H9 (cell line): ENCODE data around the gene KDM2A. TPM values are rescaled to one million over a fixed set of nuclear protein-coding genes. Genes with fewer than 3 reads are reported as not detected.

Source experiments
- DNase-seq: peaks from one replicate; pipeline ENCODE4 v3.0.0-alpha.2; 2017
- H2AFZ ChIP-seq: one replicate; pipeline ENCODE4 v1.6.1; 2013; ENCODE audit warnings: mild to moderate bottlenecking, low read length, control low read depth, moderate library complexity
- H2AK5ac ChIP-seq: 2 replicates; pipeline ENCODE4 v1.6.1; 2013; ENCODE audit warnings: low read length, control low read depth, mixed read lengths; ENCODE audit not compliant: insufficient read length
- H2BK120ac ChIP-seq: one replicate; pipeline ENCODE4 v1.6.1; 2013; ENCODE audit warnings: low read depth, mild to moderate bottlenecking, low read length, control low read depth, inconsistent platforms; ENCODE audit not compliant: poor library complexity, severe bottlenecking
- H2BK12ac ChIP-seq: 2 replicates; pipeline ENCODE4 v1.6.1; 2013; ENCODE audit warnings: low read length, control low read depth, mixed read lengths, low read depth; ENCODE audit not compliant: insufficient read length
- H2BK15ac ChIP-seq: 2 replicates; pipeline ENCODE4 v1.6.1; 2013; ENCODE audit warnings: low read depth, low read length, control low read depth
- H2BK20ac ChIP-seq: one replicate; pipeline ENCODE4 v1.6.1; 2013; ENCODE audit warnings: low read depth, mild to moderate bottlenecking, low read length, control low read depth, inconsistent platforms; ENCODE audit not compliant: poor library complexity, severe bottlenecking
- H2BK5ac ChIP-seq: 2 replicates; pipeline ENCODE4 v1.6.1; 2013; ENCODE audit warnings: low read length, control low read depth, mixed read lengths; ENCODE audit not compliant: insufficient read length
- H3K14ac ChIP-seq: 2 replicates; pipeline ENCODE4 v1.6.1; 2013; ENCODE audit warnings: low read length, control low read depth; ENCODE audit not compliant: insufficient read depth
- H3K18ac ChIP-seq: 2 replicates; pipeline ENCODE4 v1.6.1; 2013; ENCODE audit warnings: low read depth, mild to moderate bottlenecking, mixed read lengths, low read length, control low read depth; ENCODE audit not compliant: insufficient read length
- H3K23ac ChIP-seq: 2 replicates; pipeline ENCODE4 v1.6.1; 2013; ENCODE audit warnings: low read length, control low read depth, mixed read lengths, low read depth; ENCODE audit not compliant: insufficient read length
- H3K23me2 ChIP-seq: 2 replicates; pipeline ENCODE4 v1.6.1; 2013; ENCODE audit warnings: low read depth, mild to moderate bottlenecking, mixed read lengths, low read length, control low read depth; ENCODE audit not compliant: insufficient read length, poor library complexity, severe bottlenecking
- H3K27ac ChIP-seq: 2 replicates; pipeline ENCODE4 v1.5.1; 2013; ENCODE audit warnings: low read length, control low read depth, mixed read lengths, low read depth; ENCODE audit not compliant: insufficient read length
- H3K27me3 ChIP-seq: 2 replicates; pipeline ENCODE4 v1.6.1; 2013; ENCODE audit warnings: low read length, control low read depth, inconsistent platforms; ENCODE audit not compliant: insufficient read depth
- H3K4ac ChIP-seq: 2 replicates; pipeline ENCODE4 v1.6.1; 2013; ENCODE audit warnings: low read depth, mild to moderate bottlenecking, control low read depth, inconsistent platforms, low read length, moderate library complexity
- H3K4me1 ChIP-seq: 2 replicates; pipeline ENCODE4 v1.6.1; 2013; ENCODE audit warnings: low read length, control low read depth, inconsistent platforms; ENCODE audit not compliant: insufficient read depth
- H3K4me2 ChIP-seq: 2 replicates; pipeline ENCODE4 v1.6.1; 2013; ENCODE audit warnings: low read length, control low read depth, mixed read lengths; ENCODE audit not compliant: insufficient read length, insufficient read depth
- H3K56ac ChIP-seq: 2 replicates; pipeline ENCODE4 v1.6.1; 2013; ENCODE audit warnings: low read depth, mild to moderate bottlenecking, mixed read lengths, low read length, control low read depth; ENCODE audit not compliant: insufficient read length
- H3K79me1 ChIP-seq: 2 replicates; pipeline ENCODE4 v1.6.1; 2013; ENCODE audit warnings: low read depth, mild to moderate bottlenecking, moderate library complexity, low read length, control low read depth, inconsistent platforms; ENCODE audit not compliant: insufficient read depth, poor library complexity, severe bottlenecking
- H3K79me2 ChIP-seq: 2 replicates; pipeline ENCODE4 v1.6.1; 2013; ENCODE audit warnings: low read length, control low read depth, inconsistent platforms; ENCODE audit not compliant: insufficient read depth
- H3K9ac ChIP-seq: 2 replicates; pipeline ENCODE4 v1.6.1; 2013; ENCODE audit warnings: low read length, control low read depth, mixed read lengths; ENCODE audit not compliant: insufficient read length; ENCODE audit errors: extremely low read depth
- H3K9me3 ChIP-seq: one replicate; pipeline ENCODE4 v1.6.1; 2013; ENCODE audit warnings: low read depth, low read length, inconsistent platforms; ENCODE audit not compliant: control insufficient read depth
- H3T11ph ChIP-seq: one replicate; pipeline ENCODE4 v1.6.1; 2013; ENCODE audit warnings: mild to moderate bottlenecking, low read length, control low read depth, inconsistent platforms
- H4K20me1 ChIP-seq: one replicate; pipeline ENCODE4 v1.6.1; 2013; ENCODE audit not compliant: control insufficient read depth, insufficient read length, insufficient read depth
- H4K5ac ChIP-seq: 2 replicates; pipeline ENCODE4 v1.6.1; 2013; ENCODE audit warnings: low read depth, mild to moderate bottlenecking, mixed read lengths, low read length, control low read depth; ENCODE audit not compliant: insufficient read length
- H4K8ac ChIP-seq: replicated peaks from 2 replicates; pipeline ENCODE4 v1.6.1; 2013; ENCODE audit warnings: low read length, control low read depth, mixed read lengths, low read depth; ENCODE audit not compliant: insufficient read length
- H4K91ac ChIP-seq: 2 replicates; pipeline ENCODE4 v1.6.1; 2013; ENCODE audit warnings: low read depth, mild to moderate bottlenecking, moderate library complexity, mixed read lengths, low read length, control low read depth; ENCODE audit not compliant: insufficient read length
- H3K27ac Mint-ChIP-seq, 3 experiments: 2 replicates in 2 of 3; 3 replicates in 1 of 3; pipeline ENCODE4 v1.8.0; 2020 to 2021; ENCODE audit warnings: mixed read lengths in 3 of 3, mild to moderate bottlenecking in 1 of 3, moderate library complexity in 1 of 3
- H3K27me3 Mint-ChIP-seq: 2 replicates; pipeline ENCODE4 v1.8.0; 2021; ENCODE audit warnings: low read depth, mild to moderate bottlenecking, moderate library complexity, mixed read lengths
- H3K36me3 Mint-ChIP-seq, 3 experiments: 2 replicates in 2 of 3; 3 replicates in 1 of 3; pipeline ENCODE4 v1.8.0; 2020 to 2021; ENCODE audit warnings: low read depth in 3 of 3, mixed read lengths in 3 of 3; ENCODE audit not compliant: insufficient read depth in 1 of 3
- H3K4me1 Mint-ChIP-seq, 2 experiments: 2 replicates each; pipeline ENCODE4 v1.8.0; 2020; ENCODE audit warnings: mixed read lengths in 2 of 2
- H3K4me3 Mint-ChIP-seq, 2 experiments: 2 replicates in 1 of 2; 3 replicates in 1 of 2; pipeline ENCODE4 v1.8.0; 2020 to 2021; ENCODE audit warnings: mild to moderate bottlenecking in 2 of 2, mixed read lengths in 2 of 2, moderate library complexity in 1 of 2
- H3K9me3 Mint-ChIP-seq, 2 experiments: 2 replicates in 1 of 2; 3 replicates in 1 of 2; pipeline ENCODE4 v1.8.0; 2020; ENCODE audit warnings: mild to moderate bottlenecking in 2 of 2, mixed read lengths in 2 of 2, moderate library complexity in 1 of 2
- total RNA-seq: library from RNA; stranded (reverse); gene quantifications from 2 replicates; pipeline ENCODE4 v1.2.1, GENCODE V29; 2021
- TF ChIP-seq, protein P1 (sequence below): fragments of 200-600 bp; sonication (generic); conservative IDR thresholded peaks from 3 replicates; pipeline ENCODE4 v1.8.0; 2021; ENCODE audit warnings: antibody characterized with exemption, mild to moderate bottlenecking

The KDM2A gene
- total RNA-seq, 1 experiment from 2014 or later: 85.9 TPM

DNA sequence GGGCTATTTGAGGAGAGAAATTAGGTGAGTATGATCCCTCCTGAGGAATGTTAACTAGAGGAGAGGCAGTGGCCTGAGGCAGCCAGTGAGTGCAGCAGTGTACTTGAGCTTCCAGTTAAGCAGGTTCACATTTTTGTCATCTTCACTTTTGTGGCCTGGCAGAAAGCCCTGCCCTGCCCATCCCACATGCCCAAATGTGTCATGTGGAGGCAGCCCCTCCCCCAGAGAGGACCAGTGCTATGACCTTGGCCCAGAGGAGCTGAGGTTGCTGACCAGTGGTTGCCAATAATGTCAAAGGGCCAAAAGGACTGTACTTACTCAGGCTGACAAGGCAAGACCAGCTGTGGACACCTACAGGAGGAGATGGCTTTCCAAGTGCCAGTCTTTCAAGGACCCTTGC, 129.6 kb downstream of the KDM2A start:
- Histone ChIP-seq H3T11ph (no peak overlapping the region), H3K9me3 (no peaks in the 10 kb centered on the region), H3K4ac (no peak overlapping the region), H2BK20ac (no peak overlapping the region), H3K27me3 (no peaks in the 10 kb centered on the region), H4K91ac (no peak overlapping the region), H2BK12ac (no peak overlapping the region), H3K27ac (no peak overlapping the region), H3K4me2 (no peak overlapping the region), H3K23me2 (no peaks in the 10 kb centered on the region), H3K14ac (no peak overlapping the region), H3K23ac (no peak overlapping the region), H2BK5ac (no peak overlapping the region), H3K9ac (no peak overlapping the region), H2BK120ac (no peak overlapping the region), H2AFZ (no peak overlapping the region), H4K5ac (no peak overlapping the region), H3K4me1 (no peaks in the 10 kb centered on the region), H4K8ac (no peak overlapping the region), H3K79me2 (no peaks in the 10 kb centered on the region), H2AK5ac (no peak overlapping the region), H3K56ac (no peak overlapping the region), H3K79me1 (no peaks in the 10 kb centered on the region), H4K20me1 (no peaks in the 10 kb centered on the region), H3K18ac (no peak overlapping the region), H2BK15ac (no peak overlapping the region)
- H3K4me3 Mint-ChIP-seq: no peak overlapping the region
- H3K9me3 Mint-ChIP-seq: no peaks in the 10 kb centered on the region
- TF ChIP-seq, protein P1, sequence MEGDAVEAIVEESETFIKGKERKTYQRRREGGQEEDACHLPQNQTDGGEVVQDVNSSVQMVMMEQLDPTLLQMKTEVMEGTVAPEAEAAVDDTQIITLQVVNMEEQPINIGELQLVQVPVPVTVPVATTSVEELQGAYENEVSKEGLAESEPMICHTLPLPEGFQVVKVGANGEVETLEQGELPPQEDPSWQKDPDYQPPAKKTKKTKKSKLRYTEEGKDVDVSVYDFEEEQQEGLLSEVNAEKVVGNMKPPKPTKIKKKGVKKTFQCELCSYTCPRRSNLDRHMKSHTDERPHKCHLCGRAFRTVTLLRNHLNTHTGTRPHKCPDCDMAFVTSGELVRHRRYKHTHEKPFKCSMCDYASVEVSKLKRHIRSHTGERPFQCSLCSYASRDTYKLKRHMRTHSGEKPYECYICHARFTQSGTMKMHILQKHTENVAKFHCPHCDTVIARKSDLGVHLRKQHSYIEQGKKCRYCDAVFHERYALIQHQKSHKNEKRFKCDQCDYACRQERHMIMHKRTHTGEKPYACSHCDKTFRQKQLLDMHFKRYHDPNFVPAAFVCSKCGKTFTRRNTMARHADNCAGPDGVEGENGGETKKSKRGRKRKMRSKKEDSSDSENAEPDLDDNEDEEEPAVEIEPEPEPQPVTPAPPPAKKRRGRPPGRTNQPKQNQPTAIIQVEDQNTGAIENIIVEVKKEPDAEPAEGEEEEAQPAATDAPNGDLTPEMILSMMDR: no peak
- H3K36me3 Mint-ChIP-seq: peaks cover 70 to 99% (median 89%) of the 10 kb centered on the region in 3 experiments
- no peak overlapping the region for H3K27ac Mint-ChIP-seq
- H3K27me3 Mint-ChIP-seq: no peaks in the 10 kb centered on the region
- DNase-seq: no peak
- no peaks in the 10 kb centered on the region for H3K4me1 Mint-ChIP-seq
